A673 (cell line): ENCODE data around the gene SPDYE5. TPM values are rescaled to one million over a fixed set of nuclear protein-coding genes. Genes with fewer than 3 reads are reported as not detected.

Experiments used
- BruUV-seq: library from RNA; stranded (reverse); fragments of 400-500 nt; replicated peaks from 2 replicates; lab custom pipeline; 2021; lab: Mats Ljungman, UMichigan
- CTCF ChIA-PET: fragments of 300-600 bp; sonication (Branson Sonifier 250); formaldehyde crosslinking; loops from one replicate; lab custom pipeline; 2022; ENCODE audit warnings: antibody characterized with exemption; lab: Charles Lee
- POLR2A ChIA-PET: fragments of 300-600 bp; sonication (Branson Sonifier 250); formaldehyde crosslinking; loops from one replicate; lab custom pipeline; 2022; ENCODE audit warnings: antibody characterized with exemption; ENCODE audit not compliant: low non-redundant PET; lab: Charles Lee
- DNase-seq: peaks from one replicate; pipeline ENCODE4 v3.0.0-alpha.2; 2015; ENCODE audit warnings: low spot score
- H3K27ac ChIP-seq: fragments of 200-600 bp; sonication (generic); 2 replicates; pipeline ENCODE4 v1.5.1; 2016; ENCODE audit warnings: mixed run types, low read depth, mild to moderate bottlenecking, mixed read lengths, antibody characterized with exemption, low read length; ENCODE audit not compliant: poor library complexity, severe bottlenecking
- H3K27me3 ChIP-seq: fragments of 200-600 bp; sonication (generic); replicated peaks from 2 replicates; pipeline ENCODE4 v1.6.1; 2017; ENCODE audit warnings: mixed run types, low read depth, mild to moderate bottlenecking, mixed read lengths, antibody characterized with exemption, low read length; ENCODE audit not compliant: insufficient read depth, poor library complexity
- H3K36me3 ChIP-seq: fragments of 200-600 bp; sonication (generic); 2 replicates; pipeline ENCODE4 v1.6.1; 2016; ENCODE audit warnings: mixed run types, mild to moderate bottlenecking, mixed read lengths, antibody characterized with exemption, low read length; ENCODE audit not compliant: insufficient read depth, poor library complexity, severe bottlenecking
- H3K4me1 ChIP-seq: fragments of 200-600 bp; sonication (generic); 2 replicates; pipeline ENCODE4 v1.6.1; 2017; ENCODE audit warnings: mixed run types, mild to moderate bottlenecking, mixed read lengths, antibody characterized with exemption, low read length; ENCODE audit not compliant: insufficient read depth, poor library complexity, severe bottlenecking
- H3K4me3 ChIP-seq: fragments of 200-600 bp; sonication (generic); 2 replicates; pipeline ENCODE4 v1.5.1; 2016; ENCODE audit warnings: low read depth, mixed run types, mild to moderate bottlenecking, mixed read lengths, low read length; ENCODE audit not compliant: poor library complexity, severe bottlenecking
- H3K9me3 ChIP-seq: fragments of 200-600 bp; sonication (generic); 2 replicates; pipeline ENCODE4 v1.6.1; 2016; ENCODE audit warnings: mixed run types, low read depth, mild to moderate bottlenecking, mixed read lengths, antibody characterized with exemption, low read length; ENCODE audit not compliant: poor library complexity, severe bottlenecking
- EZH2 ChIP-seq: fragments of 200-600 bp; sonication (generic); IDR thresholded peaks from 2 replicates; pipeline ENCODE4 v1.6.1; 2017; ENCODE audit warnings: borderline replicate concordance, low read depth, mild to moderate bottlenecking, mixed read lengths, antibody characterized with exemption, low read length; ENCODE audit not compliant: poor library complexity, severe bottlenecking
- intact Hi-C: fragments of 100-400 bp; cut with micrococcal nuclease; formaldehyde crosslinking; loops from one replicate; pipeline ENCODE4 v1.10.0; 2022; ENCODE audit not compliant: unreplicated experiment
- total RNA-seq: library from RNA; stranded (reverse); gene quantifications from 2 replicates; pipeline ENCODE4 v1.2.3, GENCODE V29; 2021
- TF ChIP-seq, protein P1 (sequence below): fragments of 300-800, 200-600 bp; sonication (generic); conservative IDR thresholded peaks from 2 replicates; pipeline ENCODE4 v1.5.1; 2017; ENCODE audit warnings: low read depth, mild to moderate bottlenecking, antibody characterized with exemption, low read length, moderate library complexity, mixed read lengths

The SPDYE5 gene
- total RNA-seq, 1 experiment from 2014 or later = not detected

DNA sequence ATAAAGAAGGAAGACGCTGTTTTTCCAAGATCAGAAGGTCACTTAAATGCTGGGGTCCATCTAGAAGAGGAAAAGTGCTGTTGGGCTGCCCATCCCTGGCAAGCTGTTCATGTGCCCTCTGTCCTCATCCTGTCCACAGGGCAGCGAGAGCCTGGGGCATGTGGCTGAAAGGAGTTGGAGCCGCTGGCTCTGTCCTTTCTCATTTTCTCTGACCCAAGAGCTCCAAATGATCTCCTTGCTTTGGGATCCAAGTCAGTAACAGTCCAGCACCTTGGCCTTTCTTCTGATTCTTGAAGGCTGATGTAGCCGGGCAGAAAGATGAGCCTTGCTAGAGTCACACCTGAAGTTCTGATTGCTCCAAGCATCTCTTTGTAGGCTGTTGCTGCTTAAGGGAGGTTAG, 44.4 kb downstream of the SPDYE5 start:
- POLR2A ChIA-PET = no interaction called here
- DNase-seq = no peak
- no TSS peak for BruUV-seq
- Histone ChIP-seq H3K4me1 (no peaks in the 10 kb centered on the region), H3K27me3 (no peaks in the 10 kb centered on the region), H3K4me3 (no peak overlapping the region), H3K9me3 (no peaks in the 10 kb centered on the region), H3K36me3 (no peaks in the 10 kb centered on the region), H3K27ac (no peak overlapping the region)
- intact Hi-C loops = no loop called here
- TF ChIP-seq EZH2 = no peak
- TF ChIP-seq, protein P1, sequence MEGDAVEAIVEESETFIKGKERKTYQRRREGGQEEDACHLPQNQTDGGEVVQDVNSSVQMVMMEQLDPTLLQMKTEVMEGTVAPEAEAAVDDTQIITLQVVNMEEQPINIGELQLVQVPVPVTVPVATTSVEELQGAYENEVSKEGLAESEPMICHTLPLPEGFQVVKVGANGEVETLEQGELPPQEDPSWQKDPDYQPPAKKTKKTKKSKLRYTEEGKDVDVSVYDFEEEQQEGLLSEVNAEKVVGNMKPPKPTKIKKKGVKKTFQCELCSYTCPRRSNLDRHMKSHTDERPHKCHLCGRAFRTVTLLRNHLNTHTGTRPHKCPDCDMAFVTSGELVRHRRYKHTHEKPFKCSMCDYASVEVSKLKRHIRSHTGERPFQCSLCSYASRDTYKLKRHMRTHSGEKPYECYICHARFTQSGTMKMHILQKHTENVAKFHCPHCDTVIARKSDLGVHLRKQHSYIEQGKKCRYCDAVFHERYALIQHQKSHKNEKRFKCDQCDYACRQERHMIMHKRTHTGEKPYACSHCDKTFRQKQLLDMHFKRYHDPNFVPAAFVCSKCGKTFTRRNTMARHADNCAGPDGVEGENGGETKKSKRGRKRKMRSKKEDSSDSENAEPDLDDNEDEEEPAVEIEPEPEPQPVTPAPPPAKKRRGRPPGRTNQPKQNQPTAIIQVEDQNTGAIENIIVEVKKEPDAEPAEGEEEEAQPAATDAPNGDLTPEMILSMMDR = no peak
- CTCF ChIA-PET = no interaction called here

DNA sequence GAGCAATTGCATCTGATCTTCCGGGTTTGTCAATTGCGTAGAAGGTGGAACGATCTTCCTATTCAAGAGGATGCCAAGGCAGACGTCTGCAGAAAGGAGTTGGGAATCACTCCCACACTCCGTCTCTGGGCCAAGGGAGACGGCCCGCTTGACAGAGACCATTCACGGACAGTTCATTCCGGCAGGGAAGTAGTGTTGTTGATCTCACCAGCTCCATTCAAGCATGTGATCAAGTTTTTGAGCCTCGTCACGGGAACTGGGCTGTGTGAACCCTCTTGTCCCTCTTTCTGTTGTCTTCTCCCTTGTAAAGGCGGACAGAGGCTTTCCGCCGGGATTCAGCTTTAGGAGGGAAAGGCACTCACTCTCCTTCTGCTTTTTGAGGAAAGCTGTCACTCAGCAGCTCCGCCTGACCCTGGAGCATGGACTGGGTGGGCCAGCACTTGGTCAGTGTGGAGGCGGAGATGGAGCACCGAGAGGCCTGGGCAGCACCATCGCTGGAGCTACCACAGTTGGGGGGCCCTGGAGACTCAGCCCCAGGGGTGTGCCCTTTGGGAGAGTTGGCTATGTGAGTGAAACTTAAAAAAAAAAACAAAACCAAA, 44.9 kb downstream of the SPDYE5 start:
- no peak for DNase-seq
- TF ChIP-seq, protein P1 = no peak
- TF ChIP-seq EZH2 = no peak
- Histone ChIP-seq H3K9me3 (no peaks in the 10 kb centered on the region), H3K27ac (no peak overlapping the region), H3K36me3 (no peaks in the 10 kb centered on the region), H3K4me3 (no peak overlapping the region), H3K4me1 (no peaks in the 10 kb centered on the region), H3K27me3 (no peaks in the 10 kb centered on the region)
- intact Hi-C loops = no loop called here
- ChIA-PET POLR2A (no interaction called here), CTCF (no interaction called here)
- BruUV-seq = no TSS peak

DNA sequence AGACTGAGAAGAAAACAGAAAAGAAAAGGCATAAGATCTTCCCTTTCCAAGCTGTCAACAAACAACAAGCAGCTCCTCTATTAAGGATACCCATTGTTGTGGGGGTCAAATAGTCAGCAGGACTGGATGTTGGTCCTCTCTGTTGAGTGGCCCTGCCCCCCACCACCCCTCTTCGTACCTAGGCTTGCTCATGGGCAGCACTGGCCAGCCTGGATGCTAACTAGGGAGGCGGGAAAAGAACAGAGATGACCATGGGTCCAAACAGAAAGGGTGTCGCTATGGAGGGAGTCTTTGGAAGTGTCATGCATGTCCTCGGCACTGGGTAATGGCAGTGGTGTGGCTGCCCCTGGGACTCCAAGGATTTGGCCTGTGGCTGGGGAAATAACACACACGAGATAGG, 45.6 kb downstream of the SPDYE5 start:
- POLR2A ChIA-PET = no interaction called here
- Histone ChIP-seq H3K36me3 (no peaks in the 10 kb centered on the region), H3K4me1 (no peaks in the 10 kb centered on the region), H3K27me3 (no peaks in the 10 kb centered on the region), H3K27ac (no peak overlapping the region), H3K9me3 (no peaks in the 10 kb centered on the region), H3K4me3 (no peak overlapping the region)
- no peak for TF ChIP-seq EZH2
- TF ChIP-seq, protein P1 = no peak
- CTCF ChIA-PET = no interaction called here
- DNase-seq = no peak
- intact Hi-C loops = no loop called here
- BruUV-seq = no TSS peak
